ENCODE data around the gene PLA2G2C.

PLA2G2C gene

GRCh38 chr1:20126041-20126805 lies 60.1 kb downstream of the PLA2G2C start:
- DNase-seq = no peak

- no peak for DNase-seq
Observed at GRCh38 chr1:20125100-20125499, 61.2 kb downstream of the PLA2G2C start.

GRCh38 chr1:20124456-20125057 lies 61.8 kb downstream of the PLA2G2C start:
- DNase-seq = no peak

DNA sequence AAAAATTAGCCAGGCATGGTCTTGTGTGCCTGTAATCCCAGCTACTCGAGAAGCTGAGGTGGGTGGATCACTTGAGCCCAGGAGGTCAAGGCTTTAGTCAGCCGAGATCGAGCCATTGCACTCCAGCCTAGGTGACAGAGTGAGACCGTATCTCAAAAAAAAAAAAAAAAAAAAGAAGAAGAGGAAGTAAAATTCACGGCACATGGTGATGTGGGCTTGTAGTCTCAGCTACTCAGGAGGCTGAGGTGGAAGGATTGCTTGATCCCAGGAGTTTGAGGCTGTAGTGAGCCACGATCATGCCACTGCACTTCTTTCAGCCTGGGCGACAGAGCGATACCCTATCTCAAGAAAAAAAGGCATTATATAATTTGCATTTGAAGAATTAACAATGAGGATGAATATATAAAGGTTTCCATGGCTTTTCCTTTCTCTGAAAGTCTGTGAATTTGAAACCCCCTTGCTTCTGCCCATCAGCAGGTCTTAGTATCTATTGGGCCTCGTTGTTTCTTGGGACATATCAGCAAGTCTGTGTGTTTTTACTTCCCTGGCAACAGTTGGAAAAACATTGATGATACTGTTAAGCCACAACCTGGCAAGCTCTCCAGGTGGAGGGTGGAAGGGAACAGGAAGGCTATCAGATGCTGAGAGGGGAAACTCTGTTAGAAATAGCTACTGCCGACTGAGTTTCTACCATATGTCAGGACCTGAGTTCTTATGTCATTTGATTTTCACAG lies 62.4 kb downstream of the PLA2G2C start:
- DNase-seq = no peak

DNA sequence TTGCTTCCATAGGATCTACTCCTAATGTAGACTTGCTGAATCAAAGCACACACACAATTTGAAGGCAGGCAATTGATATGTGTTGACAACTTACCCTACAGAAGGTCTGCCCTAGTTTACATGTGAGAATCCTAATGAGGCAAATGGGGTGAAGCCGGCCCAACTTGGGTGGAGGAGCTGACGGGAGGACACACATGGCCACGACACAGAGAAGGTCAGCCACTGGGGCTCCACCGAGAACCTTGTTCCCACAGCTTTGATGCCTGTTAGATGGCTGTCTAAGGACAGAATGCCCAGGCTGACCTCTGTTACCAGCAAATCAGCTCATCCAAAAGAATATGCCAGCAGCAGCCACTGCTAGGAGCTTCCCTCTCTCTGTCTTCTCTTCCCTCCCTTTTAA lies 65.5 kb downstream of the PLA2G2C start:
- no peak for DNase-seq

DNA sequence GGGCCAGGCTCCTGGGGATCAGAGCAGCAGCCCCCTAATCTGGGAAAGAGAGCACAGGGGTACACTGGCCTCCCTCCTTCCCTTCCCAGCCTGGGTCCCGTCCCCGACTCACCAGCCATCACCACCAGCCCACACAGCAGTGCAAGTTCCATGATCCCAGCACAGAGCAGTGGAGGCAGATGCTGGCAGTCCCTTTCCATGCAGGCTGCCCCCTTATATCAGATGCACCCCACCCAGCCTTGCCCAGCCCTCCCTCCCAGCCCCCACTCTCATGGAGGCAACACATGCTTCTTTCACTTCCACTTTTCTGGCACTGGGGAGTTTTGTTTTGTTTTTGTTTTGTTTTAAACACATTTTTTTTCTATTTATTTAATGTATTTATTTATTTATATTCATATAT lies 67.0 kb downstream of the PLA2G2C start, which contains the start of gene PLA2G2D:
PLA2G2D (minus strand) TSS at position 190 of the 400 bp plus-strand sequence; CDS start at position 152, 38 bp downstream.
- no peak for DNase-seq

GRCh38 chr1:20117236-20117635 lies 69.1 kb downstream of the PLA2G2C start:
- DNase-seq = no peak

- DNase-seq = no peak
Observed at GRCh38 chr1:20115916-20116315, 70.4 kb downstream of the PLA2G2C start.

DNA sequence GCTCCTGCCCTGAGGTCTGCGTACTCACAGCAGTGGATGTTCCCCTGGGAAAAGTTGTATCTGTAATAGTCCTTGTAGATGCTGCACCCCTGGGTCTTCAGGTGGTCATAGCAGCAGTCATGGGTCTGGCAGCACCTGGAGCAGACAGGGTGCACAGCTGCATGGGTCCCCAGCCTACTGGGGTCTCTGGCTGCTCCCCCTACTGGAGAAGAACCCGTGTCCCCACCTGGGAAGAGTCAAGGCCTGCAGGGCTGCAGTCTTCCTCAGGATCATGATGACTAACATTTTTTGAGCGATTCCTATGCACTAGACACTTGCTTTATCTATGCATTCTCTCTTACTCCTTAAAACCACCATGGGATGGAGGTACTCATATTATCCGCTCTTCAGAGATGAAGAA lies 70.8 kb downstream of the PLA2G2C start:
- no peak for DNase-seq

DNA sequence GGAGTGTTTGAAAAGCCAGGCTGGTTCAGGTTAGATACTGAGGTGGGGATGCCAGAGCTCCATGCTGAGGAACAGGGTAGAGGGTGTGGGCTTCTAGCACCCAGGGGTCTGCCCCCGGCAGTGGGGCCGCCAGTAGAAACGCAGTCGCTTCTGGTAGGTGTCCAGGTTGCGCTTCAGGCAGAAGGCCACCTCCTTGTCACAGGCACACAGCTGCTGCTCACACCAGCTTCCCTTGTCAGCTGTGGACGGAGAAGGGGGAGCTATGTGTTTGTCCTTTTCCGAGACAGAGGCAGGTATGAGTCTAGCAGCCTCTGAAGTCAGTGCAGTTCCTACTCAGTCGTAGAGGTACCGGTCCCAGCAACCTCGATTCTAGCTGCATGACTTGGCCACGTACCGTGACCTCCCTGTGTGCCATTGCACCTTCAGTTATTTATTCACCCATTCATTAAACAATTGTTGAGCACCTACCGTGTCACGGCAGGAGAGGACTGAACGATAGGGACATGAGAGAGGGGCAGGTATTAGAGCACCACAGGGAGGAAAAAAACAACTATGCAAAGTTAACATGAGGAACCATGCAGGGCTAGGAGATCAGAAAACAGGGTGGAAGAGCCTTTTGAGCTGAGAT lies 72.2 kb downstream of the PLA2G2C start:
- no peak for DNase-seq

Measured in AML-193 (cell line).